MCF 10A (cell line): ENCODE data around the gene MYO15A. TPM values are rescaled to one million over a fixed set of nuclear protein-coding genes. Genes with fewer than 3 reads are reported as not detected.

ENCODE experiments used
- BruUV-seq: library from RNA; stranded (reverse); fragments of 400-500 nt; replicated peaks from 2 replicates; lab custom pipeline; 2021; lab: Mats Ljungman, UMichigan
- CTCF ChIA-PET: fragments of 300-600 bp; sonication (Branson Sonifier 250); formaldehyde crosslinking; extraction: SDS; loops from one replicate; lab custom pipeline; 2021; ENCODE audit warnings: antibody characterized with exemption, inconsistent platforms; lab: Yijun Ruan, JAX
- POLR2A ChIA-PET: fragments of 300-600, 350-650 bp; sonication (Branson Sonifier 250); formaldehyde crosslinking; extraction: SDS; loops from one replicate; lab custom pipeline; 2020; ENCODE audit warnings: antibody characterized with exemption, inconsistent platforms; lab: Yijun Ruan, JAX
- DNase-seq: peaks from one replicate; pipeline ENCODE4 v3.0.0-alpha.2; 2018; ENCODE audit not compliant: unreplicated experiment
- H3K27ac Mint-ChIP-seq: one replicate; pipeline ENCODE4 v1.8.0; 2022; ENCODE audit warnings: mild to moderate bottlenecking, low read depth, mixed read lengths; ENCODE audit not compliant: unreplicated experiment
- H3K27me3 Mint-ChIP-seq: one replicate; pipeline ENCODE4 v1.8.0; 2022; ENCODE audit warnings: mixed read lengths; ENCODE audit not compliant: insufficient read depth, unreplicated experiment
- H3K36me3 Mint-ChIP-seq: one replicate; pipeline ENCODE4 v1.8.0; 2022; ENCODE audit warnings: mild to moderate bottlenecking, moderate library complexity, mixed read lengths; ENCODE audit not compliant: insufficient read depth, unreplicated experiment
- H3K4me1 Mint-ChIP-seq: one replicate; pipeline ENCODE4 v1.8.0; 2022; ENCODE audit warnings: mixed read lengths; ENCODE audit not compliant: insufficient read depth, unreplicated experiment
- H3K4me3 Mint-ChIP-seq: one replicate; pipeline ENCODE4 v1.8.0; 2022; ENCODE audit warnings: mild to moderate bottlenecking, moderate library complexity, mixed read lengths; ENCODE audit not compliant: unreplicated experiment
- H3K9me3 Mint-ChIP-seq: one replicate; pipeline ENCODE4 v1.8.0; 2022; ENCODE audit warnings: mixed read lengths; ENCODE audit not compliant: unreplicated experiment
- CTCF ChIP-seq: fragments of 200-600 bp; IDR thresholded peaks from one replicate; pipeline ENCODE4 v1.8.0; 2022; ENCODE audit warnings: antibody characterized with exemption, mild to moderate bottlenecking; ENCODE audit not compliant: unreplicated experiment
- intact Hi-C: fragments of 100-400 bp; cut with micrococcal nuclease; formaldehyde crosslinking; loops from 2 replicates; pipeline ENCODE4 v1.14.1; 2022
- total RNA-seq: library from RNA; stranded (reverse); gene quantifications from 2 replicates; pipeline ENCODE4 v1.2.3, GENCODE V29; 2022

The MYO15A gene
- total RNA-seq, 1 experiment from 2014 or later: 1.1 TPM

GRCh38 chr17:18156171-18156975, 47.8 kb downstream of the MYO15A start:
- Mint-ChIP-seq H3K36me3 (no peaks in the 10 kb centered on the region), H3K4me3 (no peak overlapping the region), H3K9me3 (no peaks in the 10 kb centered on the region), H3K27ac (peak overlapping the region; percentile 62), H3K27me3 (no peaks in the 10 kb centered on the region), H3K4me1 (peaks cover 17% of the 10 kb centered on the region)
- CTCF ChIA-PET: interaction anchor here (1.3 kb wide), 1 partner anchor 14 kb away, joined by 5 read pairs; no protein-coding TSS in a partner anchor
- DNase-seq: peak; percentile 19
- intact Hi-C loops: no loop called here
- POLR2A ChIA-PET: interaction anchor here (0.9 to 1.1 kb wide), 2 partner anchors 11 to 32 kb away, joined by 3 to 5 read pairs; no protein-coding TSS in a partner anchor
- no TSS peak for BruUV-seq
- no peak for TF ChIP-seq CTCF

- DNase-seq: no peak
- peaks cover 17% of the 10 kb centered on the region for H3K4me1 Mint-ChIP-seq
- no peak for TF ChIP-seq CTCF
- no peaks in the 10 kb centered on the region for H3K27me3 Mint-ChIP-seq
- no peak overlapping the region for H3K27ac Mint-ChIP-seq
- intact Hi-C loops: no loop called here
- ChIA-PET POLR2A (no interaction called here), CTCF (interaction anchor here (1.7 kb wide), 1 partner anchor 16 kb away, joined by 5 read pairs; no protein-coding TSS in a partner anchor)
- H3K36me3 Mint-ChIP-seq: no peaks in the 10 kb centered on the region
- no TSS peak for BruUV-seq
- H3K4me3 Mint-ChIP-seq: no peak overlapping the region
- H3K9me3 Mint-ChIP-seq: no peaks in the 10 kb centered on the region
Measured at GRCh38 chr17:18156976-18157280, 48.4 kb downstream of the MYO15A start.

DNA sequence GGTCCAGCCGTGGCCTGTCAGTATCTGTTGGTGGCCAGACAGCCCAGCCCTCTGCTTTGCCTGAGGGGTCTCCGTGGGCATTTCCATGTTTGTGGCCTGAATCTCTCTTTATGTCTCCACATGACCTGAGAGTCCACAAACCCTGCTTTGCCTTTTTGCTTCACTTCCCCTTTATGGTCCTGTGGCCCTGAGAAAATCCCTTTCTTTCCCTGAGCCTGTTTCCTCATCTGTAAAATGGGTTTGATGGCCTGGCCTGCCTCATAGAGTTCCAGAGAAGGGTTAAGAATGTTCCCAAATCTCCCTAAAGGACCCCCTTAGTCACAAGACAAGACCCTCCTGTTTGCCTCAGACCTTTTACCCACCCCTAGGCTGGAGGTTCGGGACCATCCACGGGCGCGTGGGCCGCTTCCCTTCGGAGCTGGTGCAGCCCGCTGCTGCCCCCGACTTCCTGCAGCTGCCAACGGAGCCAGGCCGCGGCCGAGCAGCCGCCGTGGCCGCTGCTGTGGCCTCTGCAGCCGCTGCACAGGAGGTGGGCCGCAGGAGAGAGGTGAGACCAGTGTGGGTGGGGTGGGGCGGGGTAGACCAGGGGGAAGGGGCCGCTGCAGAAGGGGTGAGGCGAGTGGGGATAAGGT, 48.9 kb downstream of the MYO15A start:
- CTCF ChIA-PET: interaction anchor here (1.7 kb wide), 1 partner anchor 17 kb away, joined by 5 read pairs; no protein-coding TSS in a partner anchor
- no peak for TF ChIP-seq CTCF
- peak overlapping the region; percentile 90 for H3K27ac Mint-ChIP-seq
- H3K4me3 Mint-ChIP-seq: peak overlapping the region; percentile 86
- BruUV-seq: no TSS peak
- no peaks in the 10 kb centered on the region for H3K9me3 Mint-ChIP-seq
- peaks cover 16% of the 10 kb centered on the region for H3K4me1 Mint-ChIP-seq
- intact Hi-C loops: no loop called here
- H3K27me3 Mint-ChIP-seq: no peaks in the 10 kb centered on the region
- no peaks in the 10 kb centered on the region for H3K36me3 Mint-ChIP-seq
- no peak for DNase-seq
- POLR2A ChIA-PET: interaction anchor here (0.8 to 1.0 kb wide), 3 partner anchors 9 to 26 kb away, joined by 3 to 9 read pairs (median 4); partner anchors contain the start of gene ALKBH5

DNA sequence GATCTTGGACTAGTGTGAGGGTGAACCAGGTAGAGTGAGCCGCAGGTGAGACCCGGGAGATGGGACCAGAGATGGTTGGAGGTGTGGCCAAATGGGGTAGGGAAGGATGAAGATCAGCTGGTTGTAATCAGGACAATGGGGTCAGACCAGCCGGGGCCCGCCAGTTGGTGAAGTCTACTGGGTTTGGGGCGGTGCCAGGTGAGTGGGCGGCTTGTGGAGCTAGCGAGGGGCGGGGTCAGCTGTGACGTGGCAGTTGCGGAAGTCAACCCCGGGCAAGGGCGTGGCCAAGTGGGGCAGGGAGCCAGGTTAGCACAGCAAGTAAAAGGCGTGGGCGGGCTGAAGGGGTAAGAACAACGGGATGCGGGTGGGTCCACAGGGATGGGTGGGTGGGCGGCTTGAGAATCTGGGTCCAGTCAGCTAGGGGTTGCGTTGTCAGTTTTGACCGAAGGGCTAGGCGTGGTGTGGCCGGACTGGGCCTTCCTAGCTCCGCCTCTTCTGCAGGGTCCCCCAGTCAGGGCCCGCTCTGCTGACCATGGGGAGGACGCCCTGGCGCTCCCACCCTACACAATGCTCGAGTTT, 49.6 kb downstream of the MYO15A start:
- H3K9me3 Mint-ChIP-seq: no peaks in the 10 kb centered on the region
- H3K4me3 Mint-ChIP-seq: peak overlapping the region; percentile 86
- intact Hi-C loops: no loop called here
- peaks cover 11% of the 10 kb centered on the region for H3K4me1 Mint-ChIP-seq
- H3K27ac Mint-ChIP-seq: peak overlapping the region; percentile 90
- peak; percentile 90 for DNase-seq
- no peaks in the 10 kb centered on the region for H3K27me3 Mint-ChIP-seq
- BruUV-seq: no TSS peak
- ChIA-PET POLR2A (interaction anchor here (0.7 to 1.0 kb wide), 5 partner anchors 9 to 29 kb away, joined by 3 to 9 read pairs (median 3); partner anchors contain the start of gene ALKBH5), CTCF (interaction anchor here (1.7 kb wide), 1 partner anchor 17 kb away, joined by 5 read pairs; no protein-coding TSS in a partner anchor)
- no peaks in the 10 kb centered on the region for H3K36me3 Mint-ChIP-seq
- TF ChIP-seq CTCF: no peak
